Measurements from ENCODE around the gene BPGM.
"Not testable (repeated sequence)": the region's sequence is repeated elsewhere in the genome, so short reads cannot be mapped to it uniquely, and the experiment has no call there.

Gene BPGM

GRCh38 chr7:134686786-134687185 is 40.1 kb downstream of the BPGM start:
- CTCF ChIA-PET = interaction anchor here (0.6 to 3.6 kb wide), 11 partner anchors 8 to 649 kb away, joined by 3 to 20 read pairs (median 3); no protein-coding TSS in a partner anchor
- Histone ChIP-seq H3K4me1 (ENCODE audit: control insufficient read depth, insufficient read depth, low read length) (no peaks in the 10 kb centered on the region), H3K4me3 (ENCODE audit: low read depth, low read length) (no peak overlapping the region), H3K27ac (ENCODE audit: extremely low read depth, low read depth, low read length) (no peak overlapping the region), H3K36me3 (ENCODE audit: control insufficient read depth in 2 of 2, insufficient read depth in 1 of 2, low read length in 2 of 2) (no peaks in the 10 kb centered on the region), H3K9me3 (ENCODE audit: control insufficient read depth, insufficient read depth, low read depth, low read length) (no peaks in the 10 kb centered on the region)
- TF ChIP-seq ZNF555 (tag by site-specific recombination; conservative IDR thresholded peaks at IDR 0.05) (no peak), ZNF560 (tag by site-specific recombination; IDR thresholded peaks at IDR 0.05; ENCODE audit: borderline replicate concordance) (no peak), OVOL3 (tag by site-specific recombination; IDR thresholded peaks at IDR 0.05) (no peak), ZNF707 (tag by site-specific recombination; IDR thresholded peaks at IDR 0.05) (no peak), ZNF449 (tag by site-specific recombination; IDR thresholded peaks at IDR 0.05) (no peak), CTCF (tag by site-specific recombination; IDR thresholded peaks at IDR 0.05) (0 out of 2 replicates have a peak, but pooled peaks have one; percentile 16), ATF2 (tag by site-specific recombination; IDR thresholded peaks at IDR 0.05; ENCODE audit: low read depth) (no peak), ZNF416 (tag by site-specific recombination; IDR thresholded peaks at IDR 0.05) (no peak), ZBTB17 (tag by site-specific recombination; IDR thresholded peaks at IDR 0.05) (no peak), ZBTB48 (tag by site-specific recombination; IDR thresholded peaks at IDR 0.05) (no peak), ZNF169 (tag by site-specific recombination; IDR thresholded peaks at IDR 0.05) (no peak), ZNF133 (tag by site-specific recombination; IDR thresholded peaks at IDR 0.05) (no peak), ZNF670 (tag by site-specific recombination; IDR thresholded peaks at IDR 0.05; ENCODE audit: low read depth) (no peak), ZNF112 (tag by site-specific recombination; IDR thresholded peaks at IDR 0.05) (no peak), ZNF692 (tag by site-specific recombination; IDR thresholded peaks at IDR 0.05) (no peak), ZNF211 (tag by site-specific recombination; IDR thresholded peaks at IDR 0.05; ENCODE audit: low read depth) (no peak), ZNF114 (tag by site-specific recombination; IDR thresholded peaks at IDR 0.05) (no peak), ZNF654 (tag by site-specific recombination; IDR thresholded peaks at IDR 0.05; ENCODE audit: low read depth) (peak; percentile 42)
- POLR2A ChIA-PET = no interaction called here

GRCh38 chr7:134689550-134689949 is 42.9 kb downstream of the BPGM start:
- not testable (repeated sequence) for H3K36me3 ChIP-seq (ENCODE audit: control insufficient read depth in 2 of 2, insufficient read depth in 1 of 2, low read length in 2 of 2); H3K27ac ChIP-seq (ENCODE audit: extremely low read depth, low read depth, low read length); H3K4me3 ChIP-seq (ENCODE audit: low read depth, low read length); H3K4me1 ChIP-seq (ENCODE audit: control insufficient read depth, insufficient read depth, low read length); H3K9me3 ChIP-seq (ENCODE audit: control insufficient read depth, insufficient read depth, low read depth, low read length)
- CTCF ChIA-PET = interaction anchor here (0.6 to 5.2 kb wide), 21 partner anchors 10 to 646 kb away, joined by 3 to 36 read pairs (median 6); partner anchors contain the start of gene CYREN
- POLR2A ChIA-PET = interaction anchor here (1.6 kb wide), 1 partner anchor 42 kb away, joined by 5 read pairs; the partner anchor contains the start of gene BPGM

All from HEK293 (cell line).